GM21381 (cell line): ENCODE measurements around the gene REPIN1.

Experiments used
- ATAC-seq: cut with Tn5 transposase; IDR thresholded peaks from one replicate; pipeline ENCODE4 v1.9.1; 2021; ENCODE audit warnings: mild to moderate bottlenecking, moderate library complexity; ENCODE audit not compliant: unreplicated experiment

The REPIN1 gene

DNA sequence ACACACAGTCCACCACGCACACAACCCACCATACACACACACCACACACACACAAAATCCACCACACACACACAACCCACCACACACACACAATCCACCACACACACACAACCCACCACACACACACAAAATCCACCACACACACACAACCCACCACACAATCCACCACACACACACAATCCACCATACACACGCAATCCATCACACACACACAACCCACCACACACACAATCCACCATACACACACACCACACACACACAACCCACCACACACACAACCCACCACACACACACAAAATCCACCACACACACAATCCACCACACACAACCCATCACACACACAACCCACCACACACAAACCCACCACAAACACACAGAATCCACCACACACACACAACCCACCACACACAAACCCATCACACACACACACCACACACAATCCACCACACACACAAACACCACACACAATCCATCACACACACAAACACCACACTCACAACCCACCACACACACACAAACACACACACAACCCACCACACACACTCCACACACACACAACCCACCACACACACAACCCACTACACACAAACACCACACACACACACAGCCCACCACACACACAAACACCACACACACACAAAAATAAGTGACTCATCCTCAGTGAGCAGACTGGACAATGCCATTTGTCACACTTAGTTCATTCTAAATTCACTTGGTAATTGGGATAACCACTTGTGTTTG lies 8.8 kb upstream of the REPIN1 start:
- no peak for ATAC-seq

DNA sequence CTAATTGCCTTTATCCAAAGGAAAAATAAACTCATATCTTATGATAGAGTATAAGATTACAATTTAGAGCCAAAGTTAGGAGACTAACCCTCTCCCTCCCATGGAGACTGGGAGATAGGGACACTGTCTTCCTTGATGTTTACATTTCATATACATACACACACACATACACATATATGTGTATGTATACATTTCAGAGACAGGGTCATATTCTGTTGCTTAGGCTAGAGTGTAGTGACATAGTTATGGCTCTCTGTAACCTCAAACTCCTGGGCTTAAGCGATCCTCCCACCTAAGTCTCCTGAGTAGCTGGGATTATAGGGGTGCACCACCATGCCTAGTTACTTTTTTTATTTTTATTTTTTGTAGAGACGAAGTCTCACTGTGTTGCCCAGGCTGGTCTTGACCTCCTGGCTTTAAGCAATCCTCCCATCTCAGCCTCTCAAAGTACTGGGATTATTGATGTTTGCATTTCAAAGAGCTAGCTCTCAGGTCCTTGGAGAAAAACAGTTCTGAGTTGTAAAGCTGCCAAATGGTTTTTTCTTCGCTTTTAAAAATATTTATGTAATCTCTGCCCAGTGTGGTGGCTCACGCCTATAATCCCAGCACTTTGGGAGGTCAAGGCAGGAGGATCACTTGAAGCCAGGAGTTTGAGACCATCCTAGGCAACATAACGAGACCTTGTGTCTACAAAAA lies 8.1 kb upstream of the REPIN1 start:
- ATAC-seq, result no peak

- ATAC-seq, result no peak
These were observed 7.2 kb upstream of the REPIN1 start for GRCh38 chr7:150361402-150361801.

- ATAC-seq, result no peak
These were observed 6.6 kb upstream of the REPIN1 start for GRCh38 chr7:150361807-150362621.

DNA sequence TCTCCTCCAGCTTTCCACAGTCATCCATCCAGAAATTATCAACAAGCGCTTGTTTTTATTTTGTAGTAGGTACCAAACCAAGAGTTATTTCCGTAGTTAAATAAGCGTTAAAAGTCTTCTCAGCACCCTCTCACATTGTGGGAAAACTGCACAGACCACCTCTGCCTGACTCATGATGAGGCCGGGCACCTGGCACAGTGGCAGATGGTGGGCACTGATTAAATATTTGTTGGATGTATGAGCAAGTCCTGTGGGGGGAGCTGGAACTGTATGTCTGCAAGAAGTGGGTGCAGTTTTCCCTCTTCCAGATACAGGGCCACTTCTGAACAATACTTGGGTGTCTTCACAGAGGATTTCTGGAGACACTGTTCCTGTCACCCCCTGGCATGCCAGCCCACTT lies 5.3 kb upstream of the REPIN1 start:
- ATAC-seq, result no peak

DNA sequence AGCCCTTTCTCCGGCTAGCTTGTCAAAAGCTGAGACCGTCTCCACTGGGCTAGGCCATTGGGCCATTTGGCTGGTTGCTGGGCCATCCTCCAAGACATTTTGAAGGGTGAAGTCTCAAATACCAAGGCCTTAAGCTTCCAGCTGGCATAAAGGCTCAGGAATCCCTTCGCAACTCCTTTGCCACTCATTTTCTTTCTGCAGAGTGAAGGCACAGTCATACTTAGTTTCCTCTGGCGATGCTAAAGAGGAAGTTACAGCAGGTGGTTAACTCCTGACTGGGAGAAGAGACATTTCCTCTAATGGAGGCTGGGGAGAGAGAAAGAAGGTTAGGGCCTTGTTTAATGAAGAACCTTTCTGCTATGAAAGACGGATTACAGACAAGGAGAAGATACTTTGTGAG lies 4.8 kb upstream of the REPIN1 start:
- no peak for ATAC-seq

DNA sequence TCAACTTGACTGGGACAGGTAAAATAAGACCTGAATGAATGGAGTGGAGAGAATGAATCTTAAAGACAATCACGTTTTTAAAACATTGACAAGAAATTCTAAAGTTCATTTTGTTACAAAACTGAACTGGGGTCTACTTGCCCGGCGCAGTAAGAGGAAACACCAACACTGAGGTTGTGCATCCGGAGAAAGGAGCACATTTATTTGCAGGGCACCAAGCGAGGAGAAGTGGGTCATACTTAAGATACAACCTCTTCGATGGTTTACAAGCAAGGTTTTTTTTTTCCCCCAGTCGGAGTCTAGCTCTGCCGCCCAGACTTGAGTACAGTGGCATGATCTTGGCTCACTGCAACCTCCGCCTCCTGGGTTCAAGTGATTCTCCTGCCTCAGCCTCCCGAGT lies 3.4 kb upstream of the REPIN1 start:
- no peak for ATAC-seq

DNA sequence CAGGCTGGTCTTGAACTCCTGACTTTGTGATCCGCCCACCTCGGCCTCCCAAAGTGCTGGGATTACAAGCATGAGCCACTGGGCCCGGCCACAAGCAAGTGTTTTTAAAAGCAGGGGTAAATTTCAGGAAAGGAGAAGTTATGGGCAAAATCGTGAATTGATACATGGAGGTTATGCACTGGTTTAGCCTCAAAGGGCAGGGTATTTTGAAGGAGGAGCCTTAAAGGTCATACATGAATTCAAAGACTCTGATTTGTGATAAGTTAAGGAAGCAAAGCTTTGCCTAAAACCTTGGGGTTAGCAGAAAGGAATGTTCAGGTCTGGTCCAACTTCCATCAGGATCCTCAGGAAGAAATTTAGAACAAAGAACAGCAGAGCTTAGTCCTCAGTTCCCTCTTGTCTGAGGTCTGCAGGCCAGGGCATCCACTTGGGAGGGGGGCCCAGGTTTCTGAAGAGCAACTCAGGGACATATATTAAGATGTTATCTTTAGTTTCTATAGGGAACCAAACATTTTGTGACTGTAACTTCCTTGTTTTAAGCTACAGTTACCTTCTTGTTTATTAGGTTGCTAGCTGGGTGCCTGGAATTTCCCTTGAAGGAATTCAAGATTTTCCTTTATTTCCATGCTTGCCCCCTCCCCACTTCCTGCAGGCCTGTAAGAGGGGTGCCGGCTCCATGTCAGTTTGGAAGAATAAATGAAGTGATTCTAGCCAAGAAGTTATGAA lies 2.8 kb upstream of the REPIN1 start:
- no peak for ATAC-seq

DNA sequence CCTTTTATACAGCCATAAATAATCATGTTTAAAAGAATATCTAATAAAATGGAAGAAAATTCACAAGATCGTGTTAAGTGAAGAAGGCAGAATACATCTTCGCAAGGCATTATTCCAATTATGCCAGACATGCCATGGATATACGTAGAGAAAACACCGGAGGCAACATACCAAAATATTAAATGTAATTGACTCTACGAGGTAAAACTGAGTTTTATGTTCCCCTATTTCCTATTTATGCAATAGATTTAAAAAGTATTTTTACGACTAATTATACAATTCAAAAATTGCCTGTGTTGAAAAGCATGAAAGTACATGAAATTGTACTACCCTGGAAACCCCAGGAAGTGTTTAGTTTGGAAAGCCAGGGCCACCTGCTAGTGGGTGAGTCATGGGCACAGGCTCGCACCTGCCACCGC lies 936 bp upstream of the REPIN1 start:
- ATAC-seq, result peak; percentile 44

- peak; percentile 38 for ATAC-seq
These were observed 494 bp downstream of the REPIN1 start for GRCh38 chr7:150368884-150369747.

GRCh38 chr7:150369748-150370501 lies 1.3 kb downstream of the REPIN1 start:
- no peak for ATAC-seq

DNA sequence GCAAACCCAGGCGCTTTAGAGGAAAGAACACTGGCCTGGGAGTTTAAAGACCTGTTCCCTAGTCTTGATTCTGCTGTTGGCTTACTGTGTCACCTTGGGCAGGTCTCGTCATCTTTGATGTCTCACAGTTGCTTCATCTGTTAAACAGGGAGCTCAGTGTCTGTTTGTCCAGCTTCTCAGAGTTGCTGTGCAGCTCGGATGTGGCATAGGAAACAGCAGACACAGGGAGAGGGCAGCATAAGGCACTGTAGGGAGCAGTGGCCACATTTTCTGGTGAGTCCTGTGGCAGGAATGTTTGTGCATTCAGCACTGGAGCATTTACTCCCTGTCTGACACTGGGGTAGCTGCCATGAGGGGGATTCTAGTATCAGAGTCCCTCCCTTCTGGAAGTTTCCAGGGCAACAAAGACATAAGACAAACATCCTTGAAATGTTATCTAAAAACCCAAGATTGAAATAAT lies 2.0 kb downstream of the REPIN1 start:
- no peak for ATAC-seq

- ATAC-seq, result no peak
These were observed 2.7 kb downstream of the REPIN1 start for GRCh38 chr7:150371131-150371995.

- ATAC-seq, result no peak
These were observed 3.3 kb downstream of the REPIN1 start for GRCh38 chr7:150371996-150372270.

DNA sequence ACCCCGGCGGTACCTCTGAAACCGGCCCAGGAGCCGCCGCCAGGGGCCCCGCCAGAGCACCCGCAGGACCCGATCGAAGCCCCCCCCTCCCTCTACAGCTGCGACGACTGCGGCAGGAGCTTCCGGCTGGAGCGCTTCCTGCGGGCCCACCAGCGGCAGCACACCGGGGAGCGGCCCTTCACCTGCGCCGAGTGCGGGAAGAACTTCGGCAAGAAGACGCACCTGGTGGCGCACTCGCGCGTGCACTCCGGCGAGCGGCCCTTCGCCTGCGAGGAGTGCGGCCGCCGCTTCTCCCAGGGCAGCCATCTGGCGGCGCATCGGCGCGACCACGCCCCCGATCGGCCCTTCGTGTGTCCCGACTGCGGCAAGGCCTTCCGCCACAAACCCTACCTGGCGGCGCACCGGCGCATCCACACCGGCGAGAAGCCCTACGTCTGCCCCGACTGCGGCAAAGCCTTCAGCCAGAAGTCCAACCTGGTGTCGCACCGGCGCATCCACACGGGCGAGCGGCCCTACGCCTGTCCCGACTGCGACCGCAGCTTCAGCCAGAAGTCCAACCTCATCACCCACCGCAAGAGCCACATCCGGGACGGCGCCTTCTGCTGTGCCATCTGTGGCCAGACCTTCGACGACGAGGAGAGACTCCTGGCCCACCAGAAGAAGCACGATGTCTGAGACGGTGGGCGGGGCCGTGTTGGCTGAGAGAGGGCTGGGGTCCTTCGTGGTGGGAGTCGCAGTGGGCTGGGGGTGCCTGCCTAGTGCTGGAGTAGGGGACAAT lies 3.8 kb downstream of the REPIN1 start:
- no peak for ATAC-seq

GRCh38 chr7:150373049-150373801 lies 4.6 kb downstream of the REPIN1 start:
- no peak for ATAC-seq

GRCh38 chr7:150374026-150374425 lies 5.4 kb downstream of the REPIN1 start:
- ATAC-seq, result no peak
